Duodenal mucosa (tissue), 2 donors: ENCODE results near the gene PPFIA2.

ENCODE experiments used
- H3K27ac ChIP-seq: one replicate; pipeline ENCODE4 v1.7.0; 2013; ENCODE audit warnings: low read depth, low read length
- H3K27me3 ChIP-seq, 2 donors: one replicate each; pipeline ENCODE4 v1.7.0; 2013; ENCODE audit warnings: low read length in 2 of 2, control low read depth in 1 of 2; ENCODE audit not compliant: insufficient read depth in 2 of 2, control insufficient read depth in 1 of 2
- H3K36me3 ChIP-seq, 2 donors: one replicate each; pipeline ENCODE4 v1.7.0; 2013; ENCODE audit warnings: low read length in 2 of 2, control low read depth in 1 of 2; ENCODE audit not compliant: insufficient read depth in 2 of 2, control insufficient read depth in 1 of 2
- H3K4me1 ChIP-seq, 2 donors: one replicate each; pipeline ENCODE4 v1.7.0; 2013; ENCODE audit warnings: low read length in 2 of 2, control low read depth in 1 of 2; ENCODE audit not compliant: insufficient read depth in 2 of 2, control insufficient read depth in 1 of 2
- H3K4me3 ChIP-seq, 2 donors: one replicate each; pipeline ENCODE4 v1.7.0; 2013; ENCODE audit warnings: low read length in 2 of 2, low read depth in 1 of 2
- H3K9ac ChIP-seq, 2 donors: one replicate each; pipeline ENCODE4 v1.7.0; 2013; ENCODE audit warnings: low read length in 2 of 2, low read depth in 1 of 2
- H3K9me3 ChIP-seq, 2 donors: one replicate each; pipeline ENCODE4 v1.7.0; 2013; ENCODE audit warnings: low read length in 2 of 2, control low read depth in 1 of 2; ENCODE audit not compliant: control insufficient read depth in 1 of 2

PPFIA2 gene

DNA sequence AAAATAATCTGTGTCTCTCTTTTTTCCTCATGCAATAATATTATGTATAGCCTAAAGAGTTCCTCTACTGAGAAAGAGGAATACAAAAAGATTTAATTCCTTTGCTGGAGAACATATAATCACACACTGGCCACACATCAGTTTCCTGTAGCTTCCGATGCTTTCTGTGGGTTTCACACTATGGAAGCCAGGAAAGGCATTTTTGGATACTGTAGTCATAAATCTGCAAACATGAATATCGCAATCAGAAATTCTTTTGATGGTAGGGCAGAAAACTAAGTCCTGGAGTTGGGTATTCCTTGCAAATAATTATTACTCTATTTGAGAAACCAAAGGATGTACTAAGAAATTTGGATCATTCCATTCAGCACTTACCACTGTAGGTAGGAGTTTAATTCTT is 421.3 kb downstream of the PPFIA2 start:
- Histone ChIP-seq H3K4me1 (no peaks in the 10 kb centered on the region), H3K9me3 (no peaks in the 10 kb centered on the region), H3K9ac (no peak overlapping the region), H3K27ac (no peak overlapping the region), H3K36me3 (no peaks in the 10 kb centered on the region), H3K27me3 (no peaks in the 10 kb centered on the region), H3K4me3 (no peak overlapping the region)

DNA sequence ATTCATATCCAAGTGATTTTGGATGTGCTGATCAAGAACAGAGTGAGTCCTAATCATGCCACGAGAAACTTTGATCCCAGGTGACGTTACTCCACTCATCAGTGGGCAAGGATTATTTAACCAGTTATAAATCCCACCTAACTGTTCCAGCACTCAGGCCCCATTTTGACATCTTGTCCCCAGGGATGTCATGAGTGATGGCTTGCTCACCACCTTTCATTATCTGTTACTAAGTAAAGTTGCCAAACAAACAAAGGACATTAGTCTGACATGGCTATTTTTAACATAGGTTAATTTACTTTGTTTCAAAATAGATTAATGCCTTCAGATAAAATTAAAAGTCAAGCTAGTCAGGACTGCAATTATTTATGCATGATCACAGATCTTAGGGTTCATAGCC is 425.3 kb downstream of the PPFIA2 start:
- Histone ChIP-seq H3K36me3 (no peaks in the 10 kb centered on the region), H3K4me3 (no peak overlapping the region), H3K27ac (no peak overlapping the region)

DNA sequence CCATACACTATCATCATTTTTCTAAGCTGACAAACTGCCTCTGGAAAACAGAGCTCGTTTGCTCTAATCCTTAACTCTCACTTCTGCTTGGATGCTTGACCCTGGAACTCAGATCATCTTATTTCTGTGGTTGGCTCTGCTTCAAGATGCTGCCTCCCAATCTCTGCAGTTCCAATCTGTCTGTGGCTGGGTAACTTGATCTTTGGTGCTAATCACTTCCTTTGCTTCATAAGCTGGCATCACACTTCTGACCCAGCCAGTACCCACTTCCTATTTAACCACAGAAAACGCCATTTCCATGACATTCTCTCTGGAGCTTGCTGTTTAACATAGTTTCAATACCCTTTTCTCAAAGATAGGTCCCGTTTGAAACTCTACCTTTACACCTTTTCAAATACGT is 427.1 kb downstream of the PPFIA2 start:
- no peak overlapping the region for H3K4me3 ChIP-seq
- no peak overlapping the region for H3K9ac ChIP-seq
- H3K27me3 ChIP-seq = no peaks in the 10 kb centered on the region
- H3K27ac ChIP-seq = no peak overlapping the region
- no peaks in the 10 kb centered on the region for H3K9me3 ChIP-seq
- H3K36me3 ChIP-seq = no peaks in the 10 kb centered on the region
- H3K4me1 ChIP-seq = no peaks in the 10 kb centered on the region

More for the DNA sequence above, 425.3 kb downstream of the PPFIA2 start:
- H3K9ac ChIP-seq = no peak overlapping the region
- H3K4me1 ChIP-seq = no peaks in the 10 kb centered on the region
- no peaks in the 10 kb centered on the region for H3K27me3 ChIP-seq
- H3K9me3 ChIP-seq = no peaks in the 10 kb centered on the region

DNA sequence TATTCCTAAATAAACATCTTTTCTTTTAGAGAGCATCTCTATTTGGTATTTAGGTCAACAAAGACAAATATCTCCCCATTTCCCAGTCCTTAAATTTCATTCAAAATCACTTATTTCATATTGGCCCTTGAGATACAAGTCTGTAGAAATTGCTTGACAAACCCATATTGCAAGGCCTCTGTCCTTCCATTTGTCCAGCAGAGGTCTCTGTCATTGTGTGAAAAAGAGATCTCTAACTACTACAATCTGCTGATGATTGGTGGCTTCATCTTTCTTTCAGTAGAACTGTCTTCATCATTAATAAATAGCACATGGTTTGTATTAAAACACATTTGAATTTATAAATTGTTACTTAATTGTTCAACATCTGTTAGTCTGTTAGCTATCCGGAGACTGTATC is 428.7 kb downstream of the PPFIA2 start:
- Histone ChIP-seq H3K27me3 (no peaks in the 10 kb centered on the region), H3K36me3 (no peaks in the 10 kb centered on the region), H3K4me3 (no peak overlapping the region), H3K9me3 (no peaks in the 10 kb centered on the region), H3K4me1 (no peaks in the 10 kb centered on the region), H3K9ac (no peak overlapping the region), H3K27ac (no peak overlapping the region)

DNA sequence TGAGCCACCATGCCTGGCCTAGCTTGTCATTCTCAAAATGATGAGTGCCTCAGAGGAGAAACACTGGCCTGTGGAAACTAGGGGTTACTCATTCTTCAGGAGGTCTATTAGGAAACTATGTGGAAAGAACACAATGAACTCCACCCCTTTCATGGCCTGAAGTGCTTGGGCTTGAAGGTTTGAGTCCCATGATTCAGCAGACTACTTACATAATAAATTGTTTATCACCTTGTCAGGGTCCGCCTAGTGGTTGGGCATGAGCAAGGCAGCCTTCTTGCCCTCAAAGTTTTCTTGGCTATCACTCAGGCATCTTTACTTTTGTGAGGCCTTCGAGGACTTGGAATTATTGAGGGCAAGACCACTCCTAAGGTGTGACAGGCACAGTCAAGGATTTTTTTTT is 430.1 kb downstream of the PPFIA2 start:
- H3K9me3 ChIP-seq = no peaks in the 10 kb centered on the region
- H3K36me3 ChIP-seq = no peaks in the 10 kb centered on the region
- no peak overlapping the region for H3K9ac ChIP-seq
- H3K4me1 ChIP-seq = no peaks in the 10 kb centered on the region
- H3K4me3 ChIP-seq = no peak overlapping the region
- H3K27ac ChIP-seq = no peak overlapping the region
- no peaks in the 10 kb centered on the region for H3K27me3 ChIP-seq

DNA sequence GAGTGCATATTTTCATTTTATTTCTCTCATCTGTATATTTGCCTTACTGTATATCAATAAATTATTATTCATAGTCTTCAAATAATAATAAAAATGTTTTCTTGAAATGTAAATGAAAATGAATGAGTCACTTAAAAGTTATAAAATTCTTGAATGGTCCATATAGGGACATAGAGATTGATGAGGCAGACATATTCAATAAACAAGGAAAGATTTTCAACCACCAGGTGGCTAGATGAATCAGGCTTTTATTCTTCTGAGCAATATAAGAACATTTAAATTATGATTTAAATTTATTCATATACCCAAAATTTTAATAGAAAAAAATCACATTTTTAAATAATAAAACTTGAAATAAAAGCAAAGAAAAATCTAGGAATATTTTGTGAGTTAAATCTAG is 431.7 kb downstream of the PPFIA2 start:
- no peaks in the 10 kb centered on the region for H3K36me3 ChIP-seq
- H3K9me3 ChIP-seq = no peaks in the 10 kb centered on the region
- no peak overlapping the region for H3K9ac ChIP-seq
- no peak overlapping the region for H3K4me3 ChIP-seq
- H3K27me3 ChIP-seq = no peaks in the 10 kb centered on the region
- H3K27ac ChIP-seq = no peak overlapping the region
- H3K4me1 ChIP-seq = no peaks in the 10 kb centered on the region

DNA sequence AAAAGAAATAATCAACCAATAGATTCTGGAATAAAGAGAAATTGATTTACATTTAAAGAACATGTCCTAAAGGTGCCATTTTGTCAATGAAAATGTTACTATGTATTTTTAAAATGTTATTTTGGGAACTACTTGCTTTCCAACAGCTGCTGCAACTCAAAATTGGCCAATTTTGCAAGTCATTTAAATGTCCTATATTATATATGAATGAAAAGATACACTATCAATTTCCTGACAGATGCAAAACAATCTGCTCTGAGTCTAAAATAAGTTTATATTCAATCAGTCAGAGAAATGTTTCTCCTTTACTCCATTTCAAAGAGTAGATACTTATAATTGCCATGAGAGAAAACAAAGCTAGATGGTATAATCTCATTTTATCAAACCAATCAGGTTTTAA is 434.1 kb downstream of the PPFIA2 start:
- Histone ChIP-seq H3K4me3 (no peak overlapping the region), H3K9ac (no peak overlapping the region), H3K9me3 (no peaks in the 10 kb centered on the region), H3K27me3 (no peaks in the 10 kb centered on the region), H3K4me1 (no peaks in the 10 kb centered on the region), H3K36me3 (no peaks in the 10 kb centered on the region), H3K27ac (no peak overlapping the region)

DNA sequence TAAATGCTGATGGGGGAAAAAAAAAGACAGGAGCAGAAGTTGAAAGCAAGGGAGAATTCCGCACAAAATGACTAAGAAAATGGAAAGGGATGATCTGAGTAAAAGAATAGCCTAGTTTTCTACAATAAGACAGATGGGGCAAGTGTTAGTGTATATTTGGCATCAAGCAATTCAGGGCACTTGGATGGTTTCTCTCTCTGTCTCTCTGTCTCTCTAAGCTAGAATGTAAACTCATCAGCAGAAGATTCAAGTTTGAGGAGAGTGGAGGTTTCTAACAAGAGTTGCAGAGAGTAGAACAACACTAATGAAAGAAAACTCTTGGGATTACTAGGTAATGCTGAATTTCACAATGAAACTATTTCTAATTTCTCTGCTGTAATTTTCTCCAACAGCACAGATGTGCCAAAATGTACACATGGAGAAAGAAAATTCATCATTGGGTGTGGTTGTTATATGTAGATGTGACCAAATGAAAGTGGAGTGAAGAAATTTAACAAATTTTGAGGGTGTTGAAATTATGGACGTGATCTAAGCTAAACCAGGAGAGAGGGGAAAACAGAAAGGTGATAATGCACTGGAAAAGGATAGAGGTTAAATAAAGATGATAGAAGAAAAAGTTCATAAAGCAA is 444.1 kb downstream of the PPFIA2 start:
- no peak overlapping the region for H3K9ac ChIP-seq
- no peaks in the 10 kb centered on the region for H3K9me3 ChIP-seq
- H3K36me3 ChIP-seq = no peaks in the 10 kb centered on the region
- no peak overlapping the region for H3K27ac ChIP-seq
- H3K4me1 ChIP-seq = no peaks in the 10 kb centered on the region
- H3K27me3 ChIP-seq = no peaks in the 10 kb centered on the region
- no peak overlapping the region for H3K4me3 ChIP-seq

DNA sequence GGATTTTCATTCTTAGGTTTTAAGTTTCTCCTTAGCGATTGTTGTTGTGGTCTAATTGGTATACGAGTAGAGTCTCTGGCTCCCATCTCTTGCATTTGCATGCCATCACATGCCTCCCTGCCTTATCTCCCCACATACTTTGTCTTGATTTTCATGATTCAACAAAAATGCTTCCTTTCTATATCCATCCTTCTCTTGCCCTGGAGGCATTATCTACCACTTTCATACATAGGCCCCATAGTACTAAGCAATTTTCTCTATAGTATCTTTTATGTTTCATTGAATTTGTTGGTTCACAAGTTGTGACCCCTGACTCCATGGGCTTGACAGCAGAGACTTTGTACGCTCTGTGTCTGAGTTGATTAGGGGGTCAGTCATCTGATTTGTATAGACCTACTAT is 455.2 kb downstream of the PPFIA2 start:
- H3K9me3 ChIP-seq = no peaks in the 10 kb centered on the region
- H3K4me1 ChIP-seq = no peaks in the 10 kb centered on the region
- no peak overlapping the region for H3K9ac ChIP-seq
- no peaks in the 10 kb centered on the region for H3K27me3 ChIP-seq
- H3K36me3 ChIP-seq = no peaks in the 10 kb centered on the region
- no peak overlapping the region for H3K27ac ChIP-seq
- H3K4me3 ChIP-seq = no peak overlapping the region

DNA sequence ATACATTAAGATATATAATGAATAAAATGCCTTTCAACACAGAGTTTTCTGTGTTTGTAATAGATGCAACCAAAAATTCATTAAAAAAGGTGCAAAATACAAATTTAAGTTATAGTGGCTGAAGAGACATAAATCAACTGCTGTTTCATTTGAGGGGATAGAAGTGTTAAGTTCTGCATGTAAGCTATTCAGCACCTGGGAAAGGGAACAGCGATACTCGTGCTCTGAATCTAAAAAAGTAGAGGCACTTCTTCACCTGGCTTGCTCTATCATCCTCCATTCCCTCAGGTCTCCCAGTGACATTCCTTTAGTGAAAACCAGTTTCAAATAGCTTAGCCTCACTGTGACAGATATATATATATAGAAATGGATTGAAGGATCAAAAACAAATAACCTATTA is 458.7 kb downstream of the PPFIA2 start:
- no peaks in the 10 kb centered on the region for H3K27me3 ChIP-seq
- no peaks in the 10 kb centered on the region for H3K36me3 ChIP-seq
- no peaks in the 10 kb centered on the region for H3K4me1 ChIP-seq
- no peaks in the 10 kb centered on the region for H3K9me3 ChIP-seq
- no peak overlapping the region for H3K9ac ChIP-seq
- no peak overlapping the region for H3K4me3 ChIP-seq
- H3K27ac ChIP-seq = no peak overlapping the region

DNA sequence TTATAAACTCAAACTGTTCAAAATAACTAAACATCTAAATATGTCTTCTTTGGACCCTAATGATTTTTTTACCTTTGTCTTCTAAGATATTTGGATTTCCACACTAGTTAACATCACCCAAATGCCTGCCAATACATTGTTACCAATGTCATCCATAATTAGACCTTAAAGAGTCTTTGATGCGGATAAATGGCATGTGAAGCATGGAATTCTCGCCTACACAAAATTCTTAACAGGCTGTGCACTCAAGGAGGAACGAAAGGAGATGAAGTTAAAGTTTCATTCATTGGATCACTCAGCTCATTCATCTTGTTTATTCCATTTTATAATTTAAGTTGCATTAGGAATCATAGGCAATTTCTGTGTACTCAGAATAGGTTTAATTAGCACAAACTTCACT is 461.5 kb downstream of the PPFIA2 start:
- Histone ChIP-seq H3K27me3 (no peaks in the 10 kb centered on the region), H3K4me1 (no peaks in the 10 kb centered on the region), H3K36me3 (no peaks in the 10 kb centered on the region), H3K4me3 (no peak overlapping the region), H3K27ac (no peak overlapping the region), H3K9ac (no peak overlapping the region), H3K9me3 (no peaks in the 10 kb centered on the region)
